NB4 (cell line): Measurements from ENCODE around the gene SEMA5B.

Source experiments
- DNase-seq: peaks from one replicate; pipeline ENCODE4 v3.0.0; 2010; ENCODE audit warnings: low read depth
- H3K4me3 ChIP-seq: one replicate; pipeline ENCODE4 v1.5.1; 2011; ENCODE audit warnings: mild to moderate bottlenecking, low read depth, low read length, moderate library complexity
- MYC ChIP-seq: IDR thresholded peaks from 2 replicates; pipeline ENCODE4 v1.6.1; 2011; ENCODE audit warnings: low read depth, low read length
- POLR2A ChIP-seq: IDR thresholded peaks from 2 replicates; pipeline ENCODE4 v1.6.1; 2011; ENCODE audit warnings: mild to moderate bottlenecking; ENCODE audit not compliant: insufficient read length; ENCODE audit errors: extremely low read depth
- TF ChIP-seq, protein P1 (sequence below): IDR thresholded peaks from one replicate; pipeline ENCODE4 v1.5.1; 2012; ENCODE audit warnings: low read depth, low read length
- TF ChIP-seq, protein P2 (sequence below): IDR thresholded peaks from 2 replicates; pipeline ENCODE4 v1.6.1; 2011; ENCODE audit warnings: low read depth, low read length

Gene SEMA5B

DNA sequence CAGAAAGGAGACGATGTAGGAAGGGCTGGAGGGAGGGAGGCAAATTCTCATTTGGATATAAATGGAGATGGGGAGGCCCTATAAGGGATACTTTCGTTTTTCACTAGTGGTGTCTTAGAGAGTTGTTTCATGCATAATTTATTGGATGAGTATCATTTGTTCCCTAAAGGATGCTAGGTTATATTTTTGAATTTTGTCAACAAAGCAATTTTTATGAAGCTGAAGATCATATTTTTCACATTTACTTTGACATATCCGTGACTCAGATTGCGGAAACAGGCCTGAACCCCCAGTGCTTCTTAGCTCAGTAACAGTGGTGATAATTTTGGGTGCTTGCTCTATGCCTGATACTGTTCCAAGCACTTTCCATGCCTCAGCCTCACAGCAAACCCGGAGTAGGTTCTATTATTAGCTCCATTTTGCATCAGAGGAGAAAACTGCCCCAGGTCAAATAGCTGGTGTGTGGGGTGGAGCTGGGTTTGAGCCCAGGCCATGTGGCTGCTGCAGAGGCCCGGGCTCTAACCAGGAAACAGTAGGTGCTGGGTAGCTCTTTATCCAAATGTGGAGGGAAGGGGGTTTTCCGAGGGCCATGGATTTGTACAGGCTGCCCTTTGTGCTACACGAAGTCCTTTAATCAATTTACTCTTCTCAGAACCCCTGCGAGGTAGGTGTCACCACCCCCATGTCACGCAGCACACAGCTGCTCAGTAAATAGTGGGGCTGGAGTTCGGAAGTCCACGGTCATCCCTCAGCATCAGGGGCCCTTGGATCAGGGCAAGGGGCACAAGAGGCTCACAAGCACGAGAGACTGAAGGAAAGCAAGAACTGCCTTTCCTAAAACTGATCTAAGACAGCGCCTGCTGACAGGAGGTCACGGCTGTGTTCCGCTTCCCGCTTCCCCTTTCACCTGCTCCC lies 133.6 kb downstream of the SEMA5B start:
- H3K4me3 ChIP-seq: no peak overlapping the region
- TF ChIP-seq, protein P1, sequence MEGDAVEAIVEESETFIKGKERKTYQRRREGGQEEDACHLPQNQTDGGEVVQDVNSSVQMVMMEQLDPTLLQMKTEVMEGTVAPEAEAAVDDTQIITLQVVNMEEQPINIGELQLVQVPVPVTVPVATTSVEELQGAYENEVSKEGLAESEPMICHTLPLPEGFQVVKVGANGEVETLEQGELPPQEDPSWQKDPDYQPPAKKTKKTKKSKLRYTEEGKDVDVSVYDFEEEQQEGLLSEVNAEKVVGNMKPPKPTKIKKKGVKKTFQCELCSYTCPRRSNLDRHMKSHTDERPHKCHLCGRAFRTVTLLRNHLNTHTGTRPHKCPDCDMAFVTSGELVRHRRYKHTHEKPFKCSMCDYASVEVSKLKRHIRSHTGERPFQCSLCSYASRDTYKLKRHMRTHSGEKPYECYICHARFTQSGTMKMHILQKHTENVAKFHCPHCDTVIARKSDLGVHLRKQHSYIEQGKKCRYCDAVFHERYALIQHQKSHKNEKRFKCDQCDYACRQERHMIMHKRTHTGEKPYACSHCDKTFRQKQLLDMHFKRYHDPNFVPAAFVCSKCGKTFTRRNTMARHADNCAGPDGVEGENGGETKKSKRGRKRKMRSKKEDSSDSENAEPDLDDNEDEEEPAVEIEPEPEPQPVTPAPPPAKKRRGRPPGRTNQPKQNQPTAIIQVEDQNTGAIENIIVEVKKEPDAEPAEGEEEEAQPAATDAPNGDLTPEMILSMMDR: no peak
- TF ChIP-seq MYC: no peak
- TF ChIP-seq POLR2A: no peak
- TF ChIP-seq, protein P2, sequence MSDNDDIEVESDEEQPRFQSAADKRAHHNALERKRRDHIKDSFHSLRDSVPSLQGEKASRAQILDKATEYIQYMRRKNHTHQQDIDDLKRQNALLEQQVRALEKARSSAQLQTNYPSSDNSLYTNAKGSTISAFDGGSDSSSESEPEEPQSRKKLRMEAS: no peak
- no peak for DNase-seq

DNA sequence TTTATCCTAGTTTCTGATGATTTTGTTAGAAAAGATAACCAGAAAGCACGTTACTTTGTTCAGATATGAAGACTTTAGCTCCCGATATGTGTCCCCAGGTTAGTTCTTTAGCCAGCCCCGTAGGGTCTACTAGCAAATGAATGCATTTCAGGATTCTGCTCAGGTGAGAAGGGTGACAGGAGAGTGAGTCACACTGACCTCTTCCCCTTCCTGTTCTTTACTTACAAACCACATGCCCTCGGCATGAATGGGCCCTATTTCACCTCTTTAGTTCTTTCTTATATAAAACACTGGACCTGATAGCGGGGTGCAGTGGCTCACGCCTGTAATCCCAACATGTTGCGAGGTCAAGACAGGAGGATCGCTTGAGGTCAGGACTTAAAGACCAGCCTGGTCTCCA lies 134.3 kb downstream of the SEMA5B start:
- TF ChIP-seq, protein P2: no peak
- TF ChIP-seq POLR2A (no peak), MYC (no peak)
- TF ChIP-seq, protein P1: no peak
- no peak overlapping the region for H3K4me3 ChIP-seq
- no peak for DNase-seq

DNA sequence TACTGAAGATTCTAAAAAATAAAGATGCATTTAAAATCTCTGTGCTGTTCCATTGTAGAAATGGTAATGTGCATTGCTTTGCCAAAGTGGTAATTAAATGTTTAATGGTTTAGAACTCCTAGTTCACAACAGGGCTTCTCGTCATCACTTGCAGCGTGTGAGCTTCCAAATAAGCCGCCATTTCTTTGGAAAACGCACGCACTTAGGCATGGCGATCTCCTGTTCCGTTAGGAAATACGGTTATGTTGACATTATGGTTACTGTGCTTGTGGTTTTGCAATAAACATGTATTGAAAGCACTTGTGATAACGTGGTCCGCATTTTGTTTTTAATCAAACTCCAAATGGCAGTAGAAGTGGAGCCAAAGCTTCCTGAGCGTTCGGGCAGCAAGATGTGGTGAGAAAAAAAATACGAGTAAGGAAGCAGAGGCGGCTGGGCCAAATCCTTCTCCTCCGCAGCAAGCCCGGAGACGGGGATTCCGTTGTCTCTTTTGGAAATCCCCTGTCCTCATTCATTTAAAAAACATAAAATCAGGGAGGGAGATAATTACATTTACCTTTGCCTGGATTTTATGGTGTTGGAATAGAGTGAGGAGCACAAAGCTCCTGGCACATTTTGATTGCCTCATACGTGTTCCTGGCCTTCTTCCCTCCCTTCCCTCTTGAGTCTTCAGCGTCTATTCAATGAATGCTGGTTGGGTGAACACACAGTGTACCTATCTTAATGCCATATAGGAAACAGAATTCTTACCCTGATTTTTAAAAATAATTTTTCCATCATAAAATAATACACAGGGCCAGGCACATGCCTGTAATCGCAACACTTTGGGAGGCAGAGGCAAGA lies 135.2 kb downstream of the SEMA5B start:
- H3K4me3 ChIP-seq: no peak overlapping the region
- no peak for DNase-seq
- TF ChIP-seq, protein P1: no peak
- TF ChIP-seq, protein P2: no peak
- TF ChIP-seq MYC (no peak), POLR2A (no peak)

DNA sequence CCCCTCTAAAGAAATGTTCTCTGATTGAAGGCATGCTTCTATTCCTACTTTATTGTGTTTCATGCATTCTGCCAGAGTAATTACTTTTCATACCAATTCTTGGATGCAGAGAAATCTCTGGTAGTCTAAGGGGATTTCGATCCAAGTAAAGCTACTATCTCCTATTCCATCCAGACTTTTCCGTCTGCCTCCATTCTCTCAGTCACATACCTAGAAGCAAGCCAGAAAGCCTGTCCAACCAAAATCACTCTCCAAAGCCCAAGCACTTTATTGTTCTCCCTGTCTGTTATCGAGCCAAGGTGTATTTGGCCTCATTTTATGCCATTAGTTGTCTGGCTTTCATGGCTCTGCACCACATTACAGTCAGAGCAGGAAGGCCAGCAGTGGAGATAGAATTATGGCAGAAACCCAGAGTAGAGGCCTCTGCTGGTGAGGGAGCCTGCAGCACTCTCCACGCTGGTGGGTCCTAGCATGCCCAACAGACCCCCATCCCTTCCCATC lies 136.8 kb downstream of the SEMA5B start:
- DNase-seq: no peak
- no peak overlapping the region for H3K4me3 ChIP-seq
- TF ChIP-seq, protein P2: no peak
- TF ChIP-seq POLR2A: no peak
- TF ChIP-seq, protein P1: no peak
- TF ChIP-seq MYC: no peak

DNA sequence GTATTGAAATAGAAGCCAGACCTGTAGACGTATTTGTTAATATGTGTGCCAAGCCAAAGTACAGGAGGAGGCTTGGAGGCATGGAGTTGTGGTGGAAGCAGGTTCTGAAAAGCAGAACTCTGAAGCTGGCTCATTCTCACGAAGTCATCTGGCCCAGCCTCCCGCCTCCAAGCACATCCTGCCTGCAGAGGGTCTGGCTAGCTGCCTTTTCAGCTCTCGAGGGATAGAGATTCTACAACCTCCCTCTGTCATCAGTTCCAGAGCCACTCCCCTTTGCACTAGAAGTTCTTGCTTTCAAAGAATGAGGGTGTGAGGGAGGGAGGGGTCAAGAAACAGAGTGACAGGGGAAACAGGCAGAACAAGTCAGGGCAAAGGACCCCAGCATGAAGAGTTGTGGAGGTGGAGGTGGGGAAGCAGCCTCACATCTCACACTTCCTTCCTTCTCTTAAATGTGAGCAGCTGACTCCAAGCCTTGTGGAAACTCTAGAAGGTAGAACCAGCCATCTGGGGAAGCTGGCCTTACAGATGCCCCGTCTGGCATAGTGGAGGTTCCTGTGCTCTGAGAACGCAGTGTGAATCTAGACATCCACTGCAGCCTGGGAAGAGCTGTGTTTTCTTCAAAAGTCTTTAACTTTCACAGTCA lies 137.4 kb downstream of the SEMA5B start:
- TF ChIP-seq, protein P2: no peak
- TF ChIP-seq, protein P1: no peak
- no peak for TF ChIP-seq MYC
- TF ChIP-seq POLR2A: no peak
- H3K4me3 ChIP-seq: no peak overlapping the region

More for the DNA sequence above, 137.4 kb downstream of the SEMA5B start:
- peak; percentile 34 for DNase-seq
